GM10266 (cell line): ENCODE results near the gene VPS51.
"Not testable (repeated sequence)": the region's sequence is repeated elsewhere in the genome, so short reads cannot be mapped to it uniquely, and the experiment has no call there.

Experiments
- DNase-seq: peaks from one replicate; pipeline ENCODE4 v3.0.0; 2012; ENCODE audit errors: extremely low spot score
- TF ChIP-seq, protein P1 (sequence below): IDR thresholded peaks from 2 replicates; pipeline ENCODE4 v1.5.1; 2012; ENCODE audit warnings: mild to moderate bottlenecking, low read depth; ENCODE audit not compliant: control insufficient read depth, insufficient read depth; ENCODE audit errors: missing control alignments

The VPS51 gene

DNA sequence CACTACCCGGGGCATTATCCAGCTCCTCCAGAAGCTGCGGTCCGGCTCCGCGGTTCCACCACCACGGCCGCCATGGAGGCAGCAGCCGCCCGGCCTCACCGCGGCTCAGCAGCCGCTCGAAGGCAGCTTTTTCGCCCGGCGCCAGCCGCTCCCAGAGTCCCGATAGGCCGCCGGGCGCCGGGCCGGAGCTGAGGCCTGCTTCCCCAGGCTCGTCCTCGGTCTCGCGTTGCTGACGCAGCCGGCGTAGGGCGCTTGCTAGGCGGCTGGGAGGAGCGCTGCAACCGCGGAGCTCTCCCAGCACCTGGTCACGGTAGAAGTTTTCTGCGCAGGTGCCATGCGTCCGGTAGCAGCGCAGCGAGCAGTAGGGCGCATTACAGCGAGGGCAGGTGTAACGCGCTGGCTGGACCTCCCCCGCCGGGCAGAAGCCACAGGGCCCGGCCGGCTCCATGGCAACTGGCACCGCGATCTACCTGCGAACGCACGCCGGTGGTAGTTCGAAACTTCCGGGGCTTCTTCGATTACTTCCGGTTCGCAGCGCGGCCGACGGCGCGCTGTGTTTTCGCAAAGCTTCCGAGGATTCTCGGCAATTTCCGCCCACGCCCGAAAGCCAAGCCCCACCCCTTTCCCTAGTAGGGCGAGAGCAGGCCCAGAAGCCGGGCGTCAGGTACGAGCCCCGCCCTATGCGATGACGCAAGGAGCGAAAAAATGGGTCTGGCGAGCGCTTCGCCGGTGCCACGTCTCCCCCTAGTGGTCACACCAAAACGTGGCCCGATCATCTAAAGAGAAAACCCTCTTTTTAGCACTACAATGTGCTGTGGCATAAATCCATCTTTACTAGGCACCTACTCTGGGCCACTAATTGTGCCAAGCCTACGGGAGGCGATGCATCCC, 21.4 kb downstream of the VPS51 start, which contains the start of gene ZNHIT2:
TSS of gene ZNHIT2 (minus strand) at position 496 of the 891 bp plus-strand sequence. CDS start at position 448, 48 bp downstream.
- TF ChIP-seq, protein P1, sequence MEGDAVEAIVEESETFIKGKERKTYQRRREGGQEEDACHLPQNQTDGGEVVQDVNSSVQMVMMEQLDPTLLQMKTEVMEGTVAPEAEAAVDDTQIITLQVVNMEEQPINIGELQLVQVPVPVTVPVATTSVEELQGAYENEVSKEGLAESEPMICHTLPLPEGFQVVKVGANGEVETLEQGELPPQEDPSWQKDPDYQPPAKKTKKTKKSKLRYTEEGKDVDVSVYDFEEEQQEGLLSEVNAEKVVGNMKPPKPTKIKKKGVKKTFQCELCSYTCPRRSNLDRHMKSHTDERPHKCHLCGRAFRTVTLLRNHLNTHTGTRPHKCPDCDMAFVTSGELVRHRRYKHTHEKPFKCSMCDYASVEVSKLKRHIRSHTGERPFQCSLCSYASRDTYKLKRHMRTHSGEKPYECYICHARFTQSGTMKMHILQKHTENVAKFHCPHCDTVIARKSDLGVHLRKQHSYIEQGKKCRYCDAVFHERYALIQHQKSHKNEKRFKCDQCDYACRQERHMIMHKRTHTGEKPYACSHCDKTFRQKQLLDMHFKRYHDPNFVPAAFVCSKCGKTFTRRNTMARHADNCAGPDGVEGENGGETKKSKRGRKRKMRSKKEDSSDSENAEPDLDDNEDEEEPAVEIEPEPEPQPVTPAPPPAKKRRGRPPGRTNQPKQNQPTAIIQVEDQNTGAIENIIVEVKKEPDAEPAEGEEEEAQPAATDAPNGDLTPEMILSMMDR: peak; percentile 91
- peak; percentile 94 for DNase-seq

DNA sequence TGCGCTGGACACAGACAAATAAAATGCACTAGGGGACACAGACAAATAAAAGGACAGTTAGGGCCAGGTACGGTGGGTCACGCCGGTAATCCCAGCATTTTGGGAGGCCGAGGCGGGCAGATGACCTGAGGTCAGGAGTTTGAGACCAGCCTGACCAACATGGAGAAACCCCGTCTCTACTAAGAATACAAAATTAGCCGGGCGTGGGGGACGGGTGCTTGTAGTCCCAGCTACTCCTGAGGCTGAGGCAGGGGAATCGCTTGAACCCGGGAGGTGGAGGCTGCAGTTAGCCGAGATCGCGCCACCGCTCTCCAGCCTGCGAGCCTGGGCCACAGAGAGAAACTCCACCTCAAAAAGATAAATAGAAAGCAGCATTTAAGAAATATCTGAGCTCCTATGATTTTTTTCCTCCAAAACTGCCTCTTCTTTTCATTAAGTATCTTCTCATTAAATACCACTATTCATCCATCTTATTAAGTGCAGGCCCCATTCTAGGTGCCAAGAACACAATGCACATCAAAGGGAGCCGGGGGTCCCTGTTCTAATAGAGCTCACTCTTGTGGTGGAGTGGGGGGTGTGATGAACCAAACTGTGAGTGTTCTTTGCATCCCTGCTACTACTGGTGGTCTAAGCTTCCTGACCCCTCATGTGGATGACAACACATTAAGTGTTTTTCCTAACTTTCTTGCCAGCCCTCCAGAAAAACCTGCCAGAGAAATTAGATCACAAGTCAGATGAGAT, 22.3 kb downstream of the VPS51 start:
- TF ChIP-seq, protein P1: no peak
- no peak for DNase-seq

DNA sequence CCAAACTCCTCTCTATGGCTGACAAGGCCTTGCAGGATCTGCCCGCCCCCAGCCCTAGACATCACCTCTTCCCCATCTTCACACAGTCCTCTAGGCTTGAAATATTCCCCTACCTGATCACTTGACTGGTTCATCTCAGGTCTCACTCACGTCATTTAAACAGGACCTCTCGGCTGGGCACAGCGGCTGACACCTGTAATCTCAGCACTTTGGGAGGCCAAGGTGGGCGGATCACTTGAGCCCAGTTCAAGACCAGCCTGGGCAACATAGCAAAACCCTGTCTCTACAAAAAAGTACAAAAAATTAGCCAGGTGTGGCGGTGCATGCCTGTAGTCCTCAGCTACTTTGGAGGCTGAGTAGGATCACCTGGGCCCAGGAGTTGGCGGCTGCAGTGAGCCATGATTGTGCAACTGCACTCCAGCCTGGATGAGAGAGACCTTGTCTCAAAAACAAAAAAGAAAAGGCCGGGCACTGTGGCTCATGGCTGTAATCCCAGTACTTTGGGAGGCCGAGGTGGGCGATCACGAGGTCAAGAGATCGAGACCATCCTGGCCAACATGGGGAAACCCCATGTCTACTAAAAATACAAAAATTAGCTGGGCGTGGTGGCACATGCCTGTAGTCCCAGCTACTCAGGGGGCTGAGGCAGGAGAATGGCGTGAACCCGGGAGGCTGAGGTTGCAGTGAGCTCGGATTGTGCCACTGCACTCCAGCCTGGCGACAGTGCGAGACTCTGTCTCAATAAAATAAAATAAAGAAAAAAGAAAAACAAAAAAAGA, 23.1 kb downstream of the VPS51 start:
- DNase-seq: not testable (repeated sequence)

DNA sequence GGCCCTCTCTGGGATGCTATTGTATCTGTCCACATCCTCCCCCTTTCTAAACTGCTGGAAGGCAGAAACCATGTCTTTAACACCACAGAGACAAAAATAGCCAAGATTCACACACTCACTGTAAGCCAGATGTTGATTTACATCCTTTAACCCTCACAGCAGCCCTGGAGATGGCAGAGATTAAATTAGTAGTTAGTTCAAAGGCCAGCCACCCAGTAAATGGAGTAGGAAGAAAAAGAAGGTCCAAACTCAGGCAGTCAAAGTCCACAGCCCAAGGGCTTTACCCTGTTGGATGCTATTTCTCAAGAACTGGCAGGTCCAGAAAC, 23.6 kb downstream of the VPS51 start:
- DNase-seq: no peak
- TF ChIP-seq, protein P1: no peak

DNA sequence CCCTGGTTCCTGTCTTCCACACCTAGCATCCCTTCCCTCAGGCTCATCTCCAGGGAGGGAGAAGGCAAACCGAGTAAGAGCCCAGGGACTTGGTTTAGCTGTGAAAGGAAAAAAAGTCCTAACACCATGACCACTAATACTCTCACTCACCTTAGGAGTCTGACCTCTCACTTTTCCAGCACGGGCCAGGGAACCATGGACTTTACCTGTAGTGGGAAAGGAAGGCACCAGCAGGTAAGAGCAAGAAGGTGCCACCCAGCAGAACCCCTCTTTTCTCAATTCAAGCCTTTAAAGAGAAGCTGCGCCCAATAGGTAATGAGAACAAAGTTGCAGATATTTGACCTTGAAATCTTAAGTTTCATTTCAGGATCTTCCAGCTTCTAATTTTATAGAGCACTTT, 24.8 kb downstream of the VPS51 start:
- DNase-seq: no peak
- TF ChIP-seq, protein P1: no peak

DNA sequence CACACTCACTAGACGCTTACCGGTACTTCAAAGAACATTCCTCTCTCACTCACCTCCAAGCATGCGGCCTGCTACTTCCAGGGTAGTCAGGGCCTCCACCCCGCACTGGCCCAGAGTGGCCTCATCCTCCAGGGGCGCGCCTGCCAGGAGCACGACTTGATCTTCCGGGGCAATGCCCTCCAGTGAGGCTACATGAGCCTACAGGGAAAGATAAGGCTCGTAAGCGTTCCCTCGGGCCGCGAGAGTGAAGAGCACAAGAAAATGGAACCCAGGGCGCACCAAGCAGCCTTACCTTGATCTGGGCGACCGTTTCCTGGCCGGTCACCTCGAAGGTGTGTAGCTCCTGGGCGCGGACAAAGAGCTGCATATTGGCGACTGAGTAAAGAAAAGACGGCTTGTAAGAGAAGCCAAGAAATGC, 25.4 kb downstream of the VPS51 start:
- no peak for DNase-seq
- TF ChIP-seq, protein P1: no peak
